ENCODE measurements around the gene RIC3.

GRCh38 chr11:8084352-8084751 is 84.5 kb downstream of the RIC3 start:
- no peak for TF ChIP-seq POLR2A (IDR thresholded peaks at IDR 0.05; ENCODE audit: low read depth, low read length)
- no peak for TF ChIP-seq POLR2AphosphoS5 (IDR thresholded peaks at IDR 0.05; ENCODE audit: low read depth, low read length)
- TF ChIP-seq TAF1 (IDR thresholded peaks at IDR 0.05; ENCODE audit: low read depth, low read length): no peak
- TF ChIP-seq SPI1 (IDR thresholded peaks at IDR 0.05; ENCODE audit: low read depth, low read length): no peak
- no peak for TF ChIP-seq PAX5 (IDR thresholded peaks at IDR 0.05; ENCODE audit: insufficient read depth, low read length, severe bottlenecking)
- no peak for TF ChIP-seq POU2F2 (IDR thresholded peaks at IDR 0.05; ENCODE audit: low read depth, low read length)
